Measurements from ENCODE around the gene CDC7. TPM values are rescaled to one million over a fixed set of nuclear protein-coding genes. Genes with fewer than 3 reads are reported as not detected.

Gene CDC7
- polyA plus RNA-seq, 1 donor from 2014 or later = 34.6 TPM

DNA sequence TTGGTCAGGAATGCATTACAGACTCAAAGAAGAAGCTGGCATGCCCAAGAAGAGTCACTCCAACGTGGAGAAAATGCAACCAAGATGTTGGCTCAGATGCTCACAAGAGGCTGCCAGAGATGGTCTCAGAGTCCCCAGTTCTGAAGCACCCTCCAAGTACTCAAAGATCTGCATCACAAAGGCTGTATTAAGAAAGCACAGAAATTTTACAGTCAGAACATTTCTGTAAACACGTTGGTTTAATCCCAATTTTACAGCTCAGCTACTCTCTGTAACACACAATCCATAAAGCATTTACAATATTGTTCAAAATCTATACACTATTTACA lies 69.4 kb downstream of the CDC7 start:
- Histone ChIP-seq H3K4me3 (ENCODE audit: low read length) (no peak overlapping the region), H3K27ac (ENCODE audit: low read length) (no peak overlapping the region), H3K36me3 (ENCODE audit: insufficient read depth, low read length) (no peaks in the 10 kb centered on the region), H3K9ac (ENCODE audit: low read length) (no peak overlapping the region), H4K20me1 (ENCODE audit: insufficient read depth) (no peaks in the 10 kb centered on the region), H3K9me3 (ENCODE audit: low read length) (no peaks in the 10 kb centered on the region), H3K9me2 (ENCODE audit: insufficient read depth, low read length) (no peaks in the 10 kb centered on the region), H3K79me2 (replicated peaks; ENCODE audit: insufficient read depth, low read length) (no peaks in the 10 kb centered on the region), H3F3A (ENCODE audit: insufficient read depth, low read length, poor library complexity, severe bottlenecking) (no peaks in the 10 kb centered on the region), H2AFZ (ENCODE audit: low read depth, low read length) (no peak overlapping the region), H3K4me2 (ENCODE audit: low read length) (no peak overlapping the region), H3K27me3 (ENCODE audit: insufficient read depth, low read depth, low read length) (no peaks in the 10 kb centered on the region)
- TF ChIP-seq MXI1 (conservative IDR thresholded peaks at IDR 0.05; ENCODE audit: poor library complexity, severe bottlenecking) (no peak), RAD21 (conservative IDR thresholded peaks at IDR 0.05) (no peak), POLR2AphosphoS5 (IDR thresholded peaks at IDR 0.05) (no peak), TAF1 (IDR thresholded peaks at IDR 0.05; ENCODE audit: low read depth) (no peak), SMC3 (conservative IDR thresholded peaks at IDR 0.05; ENCODE audit: poor library complexity) (no peak), EP300 (conservative IDR thresholded peaks at IDR 0.05; ENCODE audit: poor library complexity, severe bottlenecking) (no peak), EZH2 (IDR thresholded peaks at IDR 0.05; ENCODE audit: borderline replicate concordance, insufficient read depth, low read length, poor library complexity, severe bottlenecking) (no peak)
- TF ChIP-seq, protein P1, sequence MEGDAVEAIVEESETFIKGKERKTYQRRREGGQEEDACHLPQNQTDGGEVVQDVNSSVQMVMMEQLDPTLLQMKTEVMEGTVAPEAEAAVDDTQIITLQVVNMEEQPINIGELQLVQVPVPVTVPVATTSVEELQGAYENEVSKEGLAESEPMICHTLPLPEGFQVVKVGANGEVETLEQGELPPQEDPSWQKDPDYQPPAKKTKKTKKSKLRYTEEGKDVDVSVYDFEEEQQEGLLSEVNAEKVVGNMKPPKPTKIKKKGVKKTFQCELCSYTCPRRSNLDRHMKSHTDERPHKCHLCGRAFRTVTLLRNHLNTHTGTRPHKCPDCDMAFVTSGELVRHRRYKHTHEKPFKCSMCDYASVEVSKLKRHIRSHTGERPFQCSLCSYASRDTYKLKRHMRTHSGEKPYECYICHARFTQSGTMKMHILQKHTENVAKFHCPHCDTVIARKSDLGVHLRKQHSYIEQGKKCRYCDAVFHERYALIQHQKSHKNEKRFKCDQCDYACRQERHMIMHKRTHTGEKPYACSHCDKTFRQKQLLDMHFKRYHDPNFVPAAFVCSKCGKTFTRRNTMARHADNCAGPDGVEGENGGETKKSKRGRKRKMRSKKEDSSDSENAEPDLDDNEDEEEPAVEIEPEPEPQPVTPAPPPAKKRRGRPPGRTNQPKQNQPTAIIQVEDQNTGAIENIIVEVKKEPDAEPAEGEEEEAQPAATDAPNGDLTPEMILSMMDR (IDR thresholded peaks at IDR 0.05; ENCODE audit: poor library complexity, severe bottlenecking) = no peak
- TF ChIP-seq, protein P2, sequence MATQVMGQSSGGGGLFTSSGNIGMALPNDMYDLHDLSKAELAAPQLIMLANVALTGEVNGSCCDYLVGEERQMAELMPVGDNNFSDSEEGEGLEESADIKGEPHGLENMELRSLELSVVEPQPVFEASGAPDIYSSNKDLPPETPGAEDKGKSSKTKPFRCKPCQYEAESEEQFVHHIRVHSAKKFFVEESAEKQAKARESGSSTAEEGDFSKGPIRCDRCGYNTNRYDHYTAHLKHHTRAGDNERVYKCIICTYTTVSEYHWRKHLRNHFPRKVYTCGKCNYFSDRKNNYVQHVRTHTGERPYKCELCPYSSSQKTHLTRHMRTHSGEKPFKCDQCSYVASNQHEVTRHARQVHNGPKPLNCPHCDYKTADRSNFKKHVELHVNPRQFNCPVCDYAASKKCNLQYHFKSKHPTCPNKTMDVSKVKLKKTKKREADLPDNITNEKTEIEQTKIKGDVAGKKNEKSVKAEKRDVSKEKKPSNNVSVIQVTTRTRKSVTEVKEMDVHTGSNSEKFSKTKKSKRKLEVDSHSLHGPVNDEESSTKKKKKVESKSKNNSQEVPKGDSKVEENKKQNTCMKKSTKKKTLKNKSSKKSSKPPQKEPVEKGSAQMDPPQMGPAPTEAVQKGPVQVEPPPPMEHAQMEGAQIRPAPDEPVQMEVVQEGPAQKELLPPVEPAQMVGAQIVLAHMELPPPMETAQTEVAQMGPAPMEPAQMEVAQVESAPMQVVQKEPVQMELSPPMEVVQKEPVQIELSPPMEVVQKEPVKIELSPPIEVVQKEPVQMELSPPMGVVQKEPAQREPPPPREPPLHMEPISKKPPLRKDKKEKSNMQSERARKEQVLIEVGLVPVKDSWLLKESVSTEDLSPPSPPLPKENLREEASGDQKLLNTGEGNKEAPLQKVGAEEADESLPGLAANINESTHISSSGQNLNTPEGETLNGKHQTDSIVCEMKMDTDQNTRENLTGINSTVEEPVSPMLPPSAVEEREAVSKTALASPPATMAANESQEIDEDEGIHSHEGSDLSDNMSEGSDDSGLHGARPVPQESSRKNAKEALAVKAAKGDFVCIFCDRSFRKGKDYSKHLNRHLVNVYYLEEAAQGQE (IDR thresholded peaks at IDR 0.05; ENCODE audit: borderline replicate concordance) = no peak

DNA sequence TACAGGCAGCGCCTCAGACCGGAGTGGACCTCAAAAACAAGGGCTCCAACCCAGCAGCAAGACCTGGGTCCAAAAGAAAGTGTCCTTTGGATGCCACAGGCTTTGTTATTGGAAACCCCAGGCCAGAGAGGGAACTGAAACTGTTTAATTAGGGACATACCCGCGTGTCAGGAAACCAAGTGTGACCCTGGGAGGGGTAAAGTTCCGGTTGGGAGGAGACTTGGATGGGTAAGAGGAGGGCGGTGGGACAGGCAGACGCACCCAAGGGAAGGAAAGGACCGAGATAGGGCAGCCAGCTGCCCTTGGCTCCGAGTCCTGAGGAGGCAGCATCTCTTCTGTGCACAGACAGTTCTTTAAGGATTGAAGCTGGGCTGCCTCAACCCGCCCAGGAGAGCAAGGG lies 71.4 kb downstream of the CDC7 start:
- Histone ChIP-seq H3K79me2 (replicated peaks; ENCODE audit: insufficient read depth, low read length) (no peaks in the 10 kb centered on the region), H3K9me2 (ENCODE audit: insufficient read depth, low read length) (no peaks in the 10 kb centered on the region), H3K27me3 (ENCODE audit: insufficient read depth, low read depth, low read length) (no peaks in the 10 kb centered on the region), H3K9me3 (ENCODE audit: low read length) (no peaks in the 10 kb centered on the region), H3K4me3 (ENCODE audit: low read length) (no peak overlapping the region), H3F3A (ENCODE audit: insufficient read depth, low read length, poor library complexity, severe bottlenecking) (no peaks in the 10 kb centered on the region), H3K27ac (ENCODE audit: low read length) (no peak overlapping the region), H3K36me3 (ENCODE audit: insufficient read depth, low read length) (no peaks in the 10 kb centered on the region), H4K20me1 (ENCODE audit: insufficient read depth) (no peaks in the 10 kb centered on the region), H3K4me2 (ENCODE audit: low read length) (no peak overlapping the region), H3K9ac (ENCODE audit: low read length) (no peak overlapping the region), H2AFZ (ENCODE audit: low read depth, low read length) (no peak overlapping the region)
- TF ChIP-seq RAD21 (conservative IDR thresholded peaks at IDR 0.05) = no peak
- TF ChIP-seq, protein P2 (IDR thresholded peaks at IDR 0.05; ENCODE audit: borderline replicate concordance) = no peak
- no peak for TF ChIP-seq POLR2AphosphoS5 (IDR thresholded peaks at IDR 0.05)
- no peak for TF ChIP-seq EZH2 (IDR thresholded peaks at IDR 0.05; ENCODE audit: borderline replicate concordance, insufficient read depth, low read length, poor library complexity, severe bottlenecking)
- no peak for TF ChIP-seq MXI1 (conservative IDR thresholded peaks at IDR 0.05; ENCODE audit: poor library complexity, severe bottlenecking)
- TF ChIP-seq, protein P1 (IDR thresholded peaks at IDR 0.05; ENCODE audit: poor library complexity, severe bottlenecking) = no peak
- TF ChIP-seq TAF1 (IDR thresholded peaks at IDR 0.05; ENCODE audit: low read depth) = no peak

All from neural cell (in vitro differentiated cells).